ENCODE data around the gene KDM8. TPM values are rescaled to one million over a fixed set of nuclear protein-coding genes. Genes with fewer than 3 reads are reported as not detected.
"Not testable (repeated sequence)": the region's sequence is repeated elsewhere in the genome, so short reads cannot be mapped to it uniquely, and the experiment has no call there.

KDM8 gene
- total and polyA plus RNA-seq, 7 donors = 2.2 to 7.8 (median 3.5) TPM

GRCh38 chr16:27245276-27246172, 42.2 kb downstream of the KDM8 start:
- peak overlapping the region; percentile 72 for H3K27ac ChIP-seq
- WGBS, 3 donors = 38 to 54% (median 39%) methylated on average over 19 of the region's 19 CpGs
- peak overlapping the region; percentile 14 for H3K4me3 ChIP-seq
- no peak for TF ChIP-seq CTCF (IDR thresholded peaks at IDR 0.05)
- ATAC-seq (peak; percentile 75 to 87 (median 82)), DNase-seq (peak; percentile 63 to 82)
- H3K27me3 ChIP-seq (ENCODE audit: insufficient read depth in 3 of 3, low read length in 2 of 3) = no peaks in the 10 kb centered on the region
- no peaks in the 10 kb centered on the region for H3K36me3 ChIP-seq (ENCODE audit: insufficient read depth in 1 of 2, low read depth in 1 of 2)
- intact Hi-C loops (cut with DNase I) = no loop called here
- no peaks in the 10 kb centered on the region for H3K9me3 ChIP-seq
- H3K4me1 ChIP-seq = peaks cover 37% of the 10 kb centered on the region

DNA sequence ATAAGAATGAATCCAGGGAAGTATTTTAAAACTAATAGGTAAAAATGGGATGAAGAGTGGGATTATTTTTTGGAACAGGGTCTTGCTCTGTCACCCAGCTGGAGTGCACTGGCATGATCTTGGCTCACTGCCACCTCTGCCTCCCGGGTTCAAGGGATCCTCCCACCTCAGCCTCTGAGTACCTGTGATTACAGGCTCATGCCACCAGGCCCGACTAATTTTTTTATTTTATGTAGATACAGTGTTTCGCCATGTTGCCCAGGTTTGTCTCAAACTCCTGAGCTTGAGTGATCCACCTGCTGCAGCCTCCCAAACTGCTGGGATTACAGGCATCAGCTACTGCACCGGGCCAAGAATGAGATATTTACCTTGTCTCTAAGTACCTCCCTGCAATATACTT, 43.1 kb downstream of the KDM8 start:
- H3K9me3 ChIP-seq = no peaks in the 10 kb centered on the region
- ATAC-seq (no peak), DNase-seq (no peak)
- H3K27ac ChIP-seq = peak overlapping the region; percentile 72
- no peak for TF ChIP-seq CTCF (IDR thresholded peaks at IDR 0.05)
- peaks cover 37% of the 10 kb centered on the region for H3K4me1 ChIP-seq
- WGBS, 3 donors = 65 to 67% (median 66%) methylated on average over 4 of the region's 4 CpGs
- H3K4me3 ChIP-seq = no peak overlapping the region
- intact Hi-C loops (cut with DNase I) = no loop called here
- no peaks in the 10 kb centered on the region for H3K36me3 ChIP-seq (ENCODE audit: insufficient read depth in 1 of 2, low read depth in 1 of 2)
- no peaks in the 10 kb centered on the region for H3K27me3 ChIP-seq (ENCODE audit: insufficient read depth in 3 of 3, low read length in 2 of 3)

DNA sequence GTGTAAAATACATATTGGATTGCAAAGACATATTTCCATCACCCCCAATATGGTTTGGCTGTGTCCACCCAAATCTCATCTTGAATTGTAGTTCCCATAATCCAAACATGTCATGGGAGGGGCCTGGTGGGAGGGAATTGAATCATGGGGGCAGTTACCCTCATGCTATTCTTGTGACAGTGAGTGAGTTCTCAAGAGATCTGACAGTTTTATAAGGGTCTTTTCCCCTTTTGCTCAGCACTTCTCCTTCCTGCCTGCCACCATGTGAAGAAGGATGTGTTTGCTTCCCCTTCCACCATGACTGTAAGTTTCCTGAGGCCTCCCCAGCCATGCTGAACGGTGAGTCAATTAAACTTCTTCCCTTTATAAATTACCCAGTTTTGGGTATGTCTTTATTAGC, 43.8 kb downstream of the KDM8 start:
- intact Hi-C loops (cut with DNase I); H3K27ac ChIP-seq; H3K9me3 ChIP-seq; ATAC-seq; H3K36me3 ChIP-seq (ENCODE audit: insufficient read depth in 1 of 2, low read depth in 1 of 2); H3K27me3 ChIP-seq (ENCODE audit: insufficient read depth in 3 of 3, low read length in 2 of 3); H3K4me3 ChIP-seq; DNase-seq: not testable (repeated sequence)
- WGBS, 3 donors = 77 to 88% (median 83%) methylated on average over 1 of the region's 1 CpG
- H3K4me1 ChIP-seq = peaks cover 36% of the 10 kb centered on the region

- ATAC-seq (no peak), DNase-seq (no peak)
- Histone ChIP-seq H3K9me3 (no peaks in the 10 kb centered on the region), H3K4me3 (no peak overlapping the region), H3K27ac (no peak overlapping the region), H3K36me3 (ENCODE audit: insufficient read depth in 1 of 2, low read depth in 1 of 2) (no peaks in the 10 kb centered on the region), H3K27me3 (ENCODE audit: insufficient read depth in 3 of 3, low read length in 2 of 3) (no peaks in the 10 kb centered on the region), H3K4me1 (peaks cover 26% of the 10 kb centered on the region)
- intact Hi-C loops (cut with DNase I) = no loop called here
- no peak for TF ChIP-seq CTCF (IDR thresholded peaks at IDR 0.05)
- 94 to 98% (median 98%) methylated on average over 2 of the region's 2 CpGs for WGBS, 3 donors
These were observed 44.7 kb downstream of the KDM8 start for GRCh38 chr16:27248036-27248435.

DNA sequence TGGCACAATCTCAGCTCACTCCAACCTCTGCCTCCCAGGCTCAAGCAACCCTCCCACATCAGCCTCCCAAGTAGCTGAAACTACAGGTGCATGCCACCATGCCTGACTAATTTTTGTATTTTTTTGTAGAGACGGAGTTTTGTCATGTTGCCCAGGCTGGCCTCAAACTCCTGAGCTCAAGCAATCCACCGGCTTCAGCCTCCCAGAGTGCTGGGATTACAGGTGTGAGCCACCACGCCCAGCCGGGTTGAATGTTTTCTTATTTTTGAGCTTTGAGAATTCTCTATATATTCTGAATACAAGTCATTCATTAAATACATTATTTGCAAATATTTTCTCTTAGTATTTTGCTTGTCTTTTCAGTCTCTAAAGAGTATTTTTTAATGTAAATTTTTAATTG, 45.6 kb downstream of the KDM8 start:
- H3K27ac ChIP-seq; ATAC-seq; H3K27me3 ChIP-seq (ENCODE audit: insufficient read depth in 3 of 3, low read length in 2 of 3); H3K36me3 ChIP-seq (ENCODE audit: insufficient read depth in 1 of 2, low read depth in 1 of 2); H3K9me3 ChIP-seq; DNase-seq; H3K4me3 ChIP-seq; intact Hi-C loops (cut with DNase I): not testable (repeated sequence)
- 80 to 92% (median 91%) methylated on average over 4 of the region's 4 CpGs for WGBS, 3 donors
- peaks cover 18% of the 10 kb centered on the region for H3K4me1 ChIP-seq

Measured in psoas muscle (tissue), 8 donors.